ENCODE measurements around the gene REP15. TPM values are rescaled to one million over a fixed set of nuclear protein-coding genes. Genes with fewer than 3 reads are reported as not detected.

The REP15 gene
- total and polyA plus RNA-seq, 2 experiments from 2014 or later = 0.38 to 0.89 TPM

DNA sequence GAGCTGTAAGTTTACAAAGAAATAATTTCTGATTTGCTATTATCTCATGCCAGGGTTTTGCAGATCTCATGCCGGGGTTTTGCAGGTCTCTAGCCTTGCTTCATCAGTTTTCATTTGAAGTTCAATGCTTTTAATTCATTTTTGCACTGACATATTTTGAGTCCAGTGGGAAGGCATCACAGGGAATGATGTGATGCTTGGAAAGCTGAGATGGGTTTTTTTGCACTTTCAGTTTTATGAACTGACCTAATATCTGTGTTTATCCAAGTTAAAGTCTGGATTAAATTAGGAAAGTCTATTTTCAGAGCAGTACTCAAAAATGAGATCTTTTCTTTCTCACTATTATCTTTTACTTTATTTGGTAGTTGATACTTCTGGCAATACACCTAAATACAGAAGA lies 23.6 kb upstream of the REP15 start:
- no peaks in the 10 kb centered on the region for H3K4me1 ChIP-seq (ENCODE audit: insufficient read depth)
- no peak for TF ChIP-seq ZNF331 (CRISPR knock-in tag; IDR thresholded peaks at IDR 0.05; ENCODE audit: low read depth)
- TF ChIP-seq, protein P1, sequence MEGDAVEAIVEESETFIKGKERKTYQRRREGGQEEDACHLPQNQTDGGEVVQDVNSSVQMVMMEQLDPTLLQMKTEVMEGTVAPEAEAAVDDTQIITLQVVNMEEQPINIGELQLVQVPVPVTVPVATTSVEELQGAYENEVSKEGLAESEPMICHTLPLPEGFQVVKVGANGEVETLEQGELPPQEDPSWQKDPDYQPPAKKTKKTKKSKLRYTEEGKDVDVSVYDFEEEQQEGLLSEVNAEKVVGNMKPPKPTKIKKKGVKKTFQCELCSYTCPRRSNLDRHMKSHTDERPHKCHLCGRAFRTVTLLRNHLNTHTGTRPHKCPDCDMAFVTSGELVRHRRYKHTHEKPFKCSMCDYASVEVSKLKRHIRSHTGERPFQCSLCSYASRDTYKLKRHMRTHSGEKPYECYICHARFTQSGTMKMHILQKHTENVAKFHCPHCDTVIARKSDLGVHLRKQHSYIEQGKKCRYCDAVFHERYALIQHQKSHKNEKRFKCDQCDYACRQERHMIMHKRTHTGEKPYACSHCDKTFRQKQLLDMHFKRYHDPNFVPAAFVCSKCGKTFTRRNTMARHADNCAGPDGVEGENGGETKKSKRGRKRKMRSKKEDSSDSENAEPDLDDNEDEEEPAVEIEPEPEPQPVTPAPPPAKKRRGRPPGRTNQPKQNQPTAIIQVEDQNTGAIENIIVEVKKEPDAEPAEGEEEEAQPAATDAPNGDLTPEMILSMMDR (conservative IDR thresholded peaks at IDR 0.05; ENCODE audit: low read depth in 2 of 2) = no peak
- no peak for TF ChIP-seq JUNB (IDR thresholded peaks at IDR 0.05; ENCODE audit: unreplicated experiment)
- TF ChIP-seq, protein P2, sequence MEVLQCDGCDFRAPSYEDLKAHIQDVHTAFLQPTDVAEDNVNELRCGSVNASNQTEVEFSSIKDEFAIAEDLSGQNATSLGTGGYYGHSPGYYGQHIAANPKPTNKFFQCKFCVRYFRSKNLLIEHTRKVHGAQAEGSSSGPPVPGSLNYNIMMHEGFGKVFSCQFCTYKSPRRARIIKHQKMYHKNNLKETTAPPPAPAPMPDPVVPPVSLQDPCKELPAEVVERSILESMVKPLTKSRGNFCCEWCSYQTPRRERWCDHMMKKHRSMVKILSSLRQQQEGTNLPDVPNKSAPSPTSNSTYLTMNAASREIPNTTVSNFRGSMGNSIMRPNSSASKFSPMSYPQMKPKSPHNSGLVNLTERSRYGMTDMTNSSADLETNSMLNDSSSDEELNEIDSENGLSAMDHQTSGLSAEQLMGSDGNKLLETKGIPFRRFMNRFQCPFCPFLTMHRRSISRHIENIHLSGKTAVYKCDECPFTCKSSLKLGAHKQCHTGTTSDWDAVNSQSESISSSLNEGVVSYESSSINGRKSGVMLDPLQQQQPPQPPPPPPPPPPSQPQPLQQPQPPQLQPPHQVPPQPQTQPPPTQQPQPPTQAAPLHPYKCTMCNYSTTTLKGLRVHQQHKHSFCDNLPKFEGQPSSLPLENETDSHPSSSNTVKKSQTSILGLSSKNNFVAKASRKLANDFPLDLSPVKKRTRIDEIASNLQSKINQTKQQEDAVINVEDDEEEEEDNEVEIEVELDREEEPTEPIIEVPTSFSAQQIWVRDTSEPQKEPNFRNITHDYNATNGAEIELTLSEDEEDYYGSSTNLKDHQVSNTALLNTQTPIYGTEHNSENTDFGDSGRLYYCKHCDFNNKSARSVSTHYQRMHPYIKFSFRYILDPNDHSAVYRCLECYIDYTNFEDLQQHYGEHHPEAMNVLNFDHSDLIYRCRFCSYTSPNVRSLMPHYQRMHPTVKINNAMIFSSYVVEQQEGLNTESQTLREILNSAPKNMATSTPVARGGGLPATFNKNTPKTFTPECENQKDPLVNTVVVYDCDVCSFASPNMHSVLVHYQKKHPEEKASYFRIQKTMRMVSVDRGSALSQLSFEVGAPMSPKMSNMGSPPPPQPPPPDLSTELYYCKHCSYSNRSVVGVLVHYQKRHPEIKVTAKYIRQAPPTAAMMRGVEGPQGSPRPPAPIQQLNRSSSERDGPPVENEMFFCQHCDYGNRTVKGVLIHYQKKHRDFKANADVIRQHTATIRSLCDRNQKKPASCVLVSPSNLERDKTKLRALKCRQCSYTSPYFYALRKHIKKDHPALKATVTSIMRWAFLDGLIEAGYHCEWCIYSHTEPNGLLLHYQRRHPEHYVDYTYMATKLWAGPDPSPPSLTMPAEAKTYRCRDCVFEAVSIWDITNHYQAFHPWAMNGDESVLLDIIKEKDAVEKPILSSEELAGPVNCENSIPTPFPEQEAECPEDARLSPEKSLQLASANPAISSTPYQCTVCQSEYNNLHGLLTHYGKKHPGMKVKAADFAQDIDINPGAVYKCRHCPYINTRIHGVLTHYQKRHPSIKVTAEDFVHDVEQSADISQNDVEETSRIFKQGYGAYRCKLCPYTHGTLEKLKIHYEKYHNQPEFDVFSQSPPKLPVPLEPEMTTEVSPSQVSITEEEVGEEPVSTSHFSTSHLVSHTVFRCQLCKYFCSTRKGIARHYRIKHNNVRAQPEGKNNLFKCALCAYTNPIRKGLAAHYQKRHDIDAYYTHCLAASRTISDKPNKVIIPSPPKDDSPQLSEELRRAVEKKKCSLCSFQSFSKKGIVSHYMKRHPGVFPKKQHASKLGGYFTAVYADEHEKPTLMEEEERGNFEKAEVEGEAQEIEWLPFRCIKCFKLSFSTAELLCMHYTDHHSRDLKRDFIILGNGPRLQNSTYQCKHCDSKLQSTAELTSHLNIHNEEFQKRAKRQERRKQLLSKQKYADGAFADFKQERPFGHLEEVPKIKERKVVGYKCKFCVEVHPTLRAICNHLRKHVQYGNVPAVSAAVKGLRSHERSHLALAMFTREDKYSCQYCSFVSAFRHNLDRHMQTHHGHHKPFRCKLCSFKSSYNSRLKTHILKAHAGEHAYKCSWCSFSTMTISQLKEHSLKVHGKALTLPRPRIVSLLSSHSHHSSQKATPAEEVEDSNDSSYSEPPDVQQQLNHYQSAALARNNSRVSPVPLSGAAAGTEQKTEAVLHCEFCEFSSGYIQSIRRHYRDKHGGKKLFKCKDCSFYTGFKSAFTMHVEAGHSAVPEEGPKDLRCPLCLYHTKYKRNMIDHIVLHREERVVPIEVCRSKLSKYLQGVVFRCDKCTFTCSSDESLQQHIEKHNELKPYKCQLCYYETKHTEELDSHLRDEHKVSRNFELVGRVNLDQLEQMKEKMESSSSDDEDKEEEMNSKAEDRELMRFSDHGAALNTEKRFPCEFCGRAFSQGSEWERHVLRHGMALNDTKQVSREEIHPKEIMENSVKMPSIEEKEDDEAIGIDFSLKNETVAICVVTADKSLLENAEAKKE (CRISPR knock-in tag; IDR thresholded peaks at IDR 0.05) = no peak
- no peak for TF ChIP-seq CREB1 (CRISPR knock-in tag; IDR thresholded peaks at IDR 0.05; ENCODE audit: low read depth)
- Mint-ChIP-seq H3K27me3 (ENCODE audit: insufficient read depth, low read depth, poor library complexity) (no peaks in the 10 kb centered on the region), H3K4me1 (no peaks in the 10 kb centered on the region), H3K36me3 (ENCODE audit: low read depth) (peaks cover 2% of the 10 kb centered on the region; the same call in 1 of the 3 replicates), H3K9me3 (no peaks in the 10 kb centered on the region), H3K27ac (no peak overlapping the region), H3K4me3 (no peak overlapping the region)
- H3K4me3 ChIP-seq = no peak overlapping the region
- no peaks in the 10 kb centered on the region for H3K9me2 ChIP-seq (ENCODE audit: insufficient read depth)
- no peaks in the 10 kb centered on the region for H4K20me1 ChIP-seq (replicated peaks; ENCODE audit: insufficient read depth)
- H3K27me3 ChIP-seq (ENCODE audit: insufficient read depth) = no peaks in the 10 kb centered on the region
- H2AFZ ChIP-seq = no peak overlapping the region
- no peaks in the 10 kb centered on the region for H3K79me2 ChIP-seq (replicated peaks; ENCODE audit: insufficient read depth)
- no peak for ATAC-seq
- H3F3A ChIP-seq (replicated peaks; ENCODE audit: low read depth) = no peaks in the 10 kb centered on the region
- H3K27ac ChIP-seq (ENCODE audit: low read depth) = no peak overlapping the region
- no peak for DNase-seq (ENCODE audit: low spot score)
- no peaks in the 10 kb centered on the region for H3K36me3 ChIP-seq (ENCODE audit: insufficient read depth)
- H3K4me2 ChIP-seq = no peak overlapping the region

Data from GM23338 (cell line).